HFFc6 (cell line): ENCODE measurements around the gene FECH. TPM values are rescaled to one million over a fixed set of nuclear protein-coding genes. Genes with fewer than 3 reads are reported as not detected.

Experiments
- DNase-seq: peaks from one replicate; pipeline ENCODE4 v3.0.0-alpha.2; 2018
- H3K27ac Mint-ChIP-seq: 2 replicates; pipeline ENCODE4 v1.8.0; 2020; ENCODE audit warnings: mild to moderate bottlenecking, mixed read lengths
- H3K27me3 Mint-ChIP-seq: 2 replicates; pipeline ENCODE4 v1.8.0; 2021; ENCODE audit warnings: mild to moderate bottlenecking, moderate library complexity, mixed read lengths; ENCODE audit not compliant: insufficient read depth
- H3K36me3 Mint-ChIP-seq: 2 replicates; pipeline ENCODE4 v1.8.0; 2021; ENCODE audit warnings: low read depth, mixed read lengths
- H3K4me1 Mint-ChIP-seq: 2 replicates; pipeline ENCODE4 v1.8.0; 2020; ENCODE audit warnings: low read depth, mixed read lengths
- H3K4me3 Mint-ChIP-seq: 2 replicates; pipeline ENCODE4 v1.8.0; 2020; ENCODE audit warnings: mild to moderate bottlenecking, moderate library complexity, mixed read lengths
- H3K9me3 Mint-ChIP-seq: 2 replicates; pipeline ENCODE4 v1.8.0; 2020; ENCODE audit warnings: mild to moderate bottlenecking, mixed read lengths
- CTCF ChIP-seq: fragments of 200-600 bp; sonication (generic); IDR thresholded peaks from 2 replicates; pipeline ENCODE4 v1.5.0; 2021; ENCODE audit warnings: antibody characterized with exemption, mild to moderate bottlenecking
- total RNA-seq, 6 experiments: library from RNA; stranded (reverse); fragmentation: NEBNext Ultra II Directional; extraction: Animal tissue kit (Norgen Biotek cat#: 25700); gene quantifications; 2 replicates in 1 of 6; 3 replicates in 5 of 6; pipeline ENCODE4 v1.2.3, GENCODE V29; 2021

FECH gene
- total RNA-seq, 6 experiments from 2014 or later: 28.7 to 38.3 (median 33.9) TPM

- Mint-ChIP-seq H3K27me3 (no peaks in the 10 kb centered on the region; the same call in none of the 2 replicates), H3K4me1 (peaks cover 10% of the 10 kb centered on the region), H3K9me3 (no peaks in the 10 kb centered on the region), H3K36me3 (no peaks in the 10 kb centered on the region), H3K27ac (no peak overlapping the region), H3K4me3 (no peak overlapping the region)
- no peak for TF ChIP-seq CTCF
- DNase-seq: no peak
Measured at GRCh38 chr18:57502624-57503023, 83.9 kb downstream of the FECH start.

DNA sequence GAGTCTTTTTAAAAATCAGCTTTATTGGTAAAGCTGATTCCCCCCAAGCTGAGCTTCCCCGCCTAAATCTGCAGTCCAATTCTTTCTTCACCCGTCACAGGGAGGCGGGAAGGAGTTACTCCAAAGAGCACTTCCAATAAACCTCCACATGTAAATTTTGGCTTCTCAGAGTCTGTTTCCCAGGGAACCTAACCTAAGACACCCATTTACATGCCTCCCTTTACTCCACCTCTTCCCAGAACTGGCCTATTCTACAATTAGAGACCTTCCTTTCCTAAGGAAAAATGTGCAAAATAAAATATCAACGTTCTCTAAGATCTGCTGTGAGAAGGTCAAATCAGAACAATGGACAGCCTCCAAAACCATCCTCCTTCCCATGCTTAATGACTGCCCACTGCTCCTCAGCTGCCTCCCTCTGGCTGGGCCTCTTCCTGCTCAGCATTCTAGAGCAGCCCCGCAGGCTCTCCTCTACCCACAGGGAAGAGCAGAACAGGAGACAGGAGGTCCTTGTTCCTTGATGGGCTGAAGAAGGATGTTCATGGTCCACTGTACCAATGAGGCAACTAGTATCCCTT is 87.7 kb downstream of the FECH start:
- no peak overlapping the region for H3K27ac Mint-ChIP-seq
- no peak for TF ChIP-seq CTCF
- H3K4me3 Mint-ChIP-seq: no peak overlapping the region; the same call in 1 of the 2 replicates
- no peaks in the 10 kb centered on the region for H3K36me3 Mint-ChIP-seq
- H3K9me3 Mint-ChIP-seq: no peaks in the 10 kb centered on the region
- no peak for DNase-seq
- H3K27me3 Mint-ChIP-seq: peaks cover 3% of the 10 kb centered on the region
- H3K4me1 Mint-ChIP-seq: peaks cover 18% of the 10 kb centered on the region

Other genes with a start within 250 kb of the FECH start
- gene ST8SIA3, start 234.1 kb downstream of the FECH start, total RNA-seq: not detected
- gene ONECUT2, start 151.3 kb downstream of the FECH start, total RNA-seq: under 1 TPM; 0.10 to 0.40 (median 0.18) TPM
- gene NARS1, start 35.1 kb upstream of the FECH start, total RNA-seq: 100 to 1,000 TPM; 102 to 134 (median 111) TPM
- 100 to 1,000 TPM in 3 of 6 experiments, 10 to 100 TPM in 3; 78.8 to 115 (median 94.6) TPM for gene ATP8B1, start 216.6 kb upstream of the FECH start, total RNA-seq